Activated CD8-positive, alpha-beta memory T cell treated with anti-CD3 and anti-CD28 coated beads for 1 hour (primary cell): Measurements from ENCODE around the gene WDFY2.
"Not testable (repeated sequence)": the region's sequence is repeated elsewhere in the genome, so short reads cannot be mapped to it uniquely, and the experiment has no call there.

ENCODE experiments used
- DNase-seq, 2 donors: peaks; one replicate each; pipeline ENCODE4 v3.0.0-alpha.2; 2020; ENCODE audit warnings: low read depth in 1 of 2; ENCODE audit errors: extremely low read depth in 1 of 2

Gene WDFY2

GRCh38 chr13:51689663-51689996 is 105.4 kb downstream of the WDFY2 start:
- no peak for DNase-seq

GRCh38 chr13:51695677-51696076 is 111.4 kb downstream of the WDFY2 start:
- DNase-seq: not testable (repeated sequence)

GRCh38 chr13:51697181-51697580 is 112.9 kb downstream of the WDFY2 start:
- no peak for DNase-seq

GRCh38 chr13:51697855-51698254 is 113.6 kb downstream of the WDFY2 start:
- DNase-seq: no peak

GRCh38 chr13:51698352-51698751 is 114.1 kb downstream of the WDFY2 start:
- DNase-seq: no peak

GRCh38 chr13:51704399-51705313 is 120.4 kb downstream of the WDFY2 start:
- no peak for DNase-seq

- no peak for DNase-seq
Observed at GRCh38 chr13:51707461-51707860, 123.2 kb downstream of the WDFY2 start.

- DNase-seq: no peak
Observed at GRCh38 chr13:51713807-51714206, 129.5 kb downstream of the WDFY2 start.

- no peak for DNase-seq
Observed at GRCh38 chr13:51714663-51715168, 130.5 kb downstream of the WDFY2 start.

- no peak for DNase-seq
Observed at GRCh38 chr13:51715613-51716012, 131.4 kb downstream of the WDFY2 start.

- DNase-seq: no peak
Observed at GRCh38 chr13:51717786-51718398, 133.6 kb downstream of the WDFY2 start.

GRCh38 chr13:51719394-51719793 is 135.1 kb downstream of the WDFY2 start:
- no peak for DNase-seq

- DNase-seq: no peak
Observed at GRCh38 chr13:51721496-51721895, 137.2 kb downstream of the WDFY2 start.

GRCh38 chr13:51723529-51723928 is 139.3 kb downstream of the WDFY2 start:
- no peak for DNase-seq

- DNase-seq: no peak
Observed at GRCh38 chr13:51724721-51725120, 140.5 kb downstream of the WDFY2 start.

GRCh38 chr13:51726446-51727193 is 142.4 kb downstream of the WDFY2 start:
- no peak for DNase-seq

GRCh38 chr13:51727634-51728274 is 143.5 kb downstream of the WDFY2 start:
- DNase-seq: no peak

- no peak for DNase-seq
Observed at GRCh38 chr13:51728275-51728673, 144.0 kb downstream of the WDFY2 start.

- no peak for DNase-seq
Observed at GRCh38 chr13:51728972-51729371, 144.7 kb downstream of the WDFY2 start.

GRCh38 chr13:51729866-51730553 is 145.7 kb downstream of the WDFY2 start:
- no peak for DNase-seq
